ENCODE measurements around the gene IL17B. TPM values are rescaled to one million over a fixed set of nuclear protein-coding genes. Genes with fewer than 3 reads are reported as not detected.

The IL17B gene
- 1 to 10 TPM in 1 of 6 donors, not detected in 5; 2.4 TPM for total RNA-seq

- peak in 1 of 2 donors; percentile 78 for DNase-seq
- Histone ChIP-seq H3K4me3 (no peak within 1 kb of the TSS), H3K9me3 (no peaks in the 10 kb centered on the region), H3K4me1 (peaks cover 9 to 29% (median 23%) of the 10 kb centered on the region in 4 donors), H3K27me3 (no peaks in the 10 kb centered on the region), H3K27ac (no peak within 1 kb of the TSS), H3K36me3 (no peaks in the 10 kb centered on the region)
- ATAC-seq (ENCODE audit: low FRiP score in 2 of 2), result no peak
- TF ChIP-seq POLR2AphosphoS5 (IDR thresholded peaks at IDR 0.05), result no peak
- TF ChIP-seq POLR2A (IDR thresholded peaks at IDR 0.05), result no peak
- TF ChIP-seq CTCF (IDR thresholded peaks at IDR 0.05), result no peak
- no peak for TF ChIP-seq EP300 (IDR thresholded peaks at IDR 0.05)
- 88 to 91% methylated on average over 11 to 22 of the region's 22 CpGs for WGBS, 2 donors
Observed at GRCh38 chr5:149379177-149379761, at the start of gene IL17B. TSS of gene IL17B (minus strand) at chr5:149379292. CDS start at chr5:149379225, 67 bp downstream.

- peaks cover 0 to 32% (median 6%) of the 10 kb centered on the region in 4 donors for H3K36me3 ChIP-seq
- 81 to 83% methylated on average over 5 of the region's 5 CpGs for WGBS, 2 donors
- TF ChIP-seq EP300 (IDR thresholded peaks at IDR 0.05), result no peak
- no peak for TF ChIP-seq POLR2A (IDR thresholded peaks at IDR 0.05)
- no peak for TF ChIP-seq POLR2AphosphoS5 (IDR thresholded peaks at IDR 0.05)
- no peak for TF ChIP-seq CTCF (IDR thresholded peaks at IDR 0.05)
Observed at GRCh38 chr5:149428032-149428431, 48.9 kb upstream of the IL17B start.

GRCh38 chr5:149427374-149427773, 48.3 kb upstream of the IL17B start:
- Histone ChIP-seq H3K27me3 (no peaks in the 10 kb centered on the region), H3K36me3 (peaks cover 0 to 32% (median 8%) of the 10 kb centered on the region in 4 donors), H3K4me1 (peaks cover 41 to 58% (median 48%) of the 10 kb centered on the region in 4 donors), H3K27ac (peak overlapping the region; percentile 13 to 93 (median 64)), H3K9me3 (no peaks in the 10 kb centered on the region), H3K4me3 (no peak overlapping the region)
- no peak for TF ChIP-seq EP300 (IDR thresholded peaks at IDR 0.05)
- no peak for TF ChIP-seq POLR2A (IDR thresholded peaks at IDR 0.05)
- TF ChIP-seq POLR2AphosphoS5 (IDR thresholded peaks at IDR 0.05), result no peak
- TF ChIP-seq CTCF (IDR thresholded peaks at IDR 0.05), result no peak
- WGBS, 2 donors, result 87 to 90% methylated on average over 4 of the region's 4 CpGs
- ATAC-seq (ENCODE audit: low FRiP score in 2 of 2), result no peak
- DNase-seq, result no peak

More at GRCh38 chr5:149428032-149428431, 48.9 kb upstream of the IL17B start:
- ATAC-seq (ENCODE audit: low FRiP score in 2 of 2) (no peak), DNase-seq (no peak)
- peak overlapping the region in 2 of 4 donors; percentile 86 to 93 for H3K27ac ChIP-seq
- H3K27me3 ChIP-seq, result no peaks in the 10 kb centered on the region
- H3K4me3 ChIP-seq, result no peak overlapping the region
- H3K9me3 ChIP-seq, result no peaks in the 10 kb centered on the region
- peaks cover 37 to 52% (median 41%) of the 10 kb centered on the region in 4 donors for H3K4me1 ChIP-seq

- ATAC-seq (ENCODE audit: low FRiP score in 2 of 2), result no peak
- Histone ChIP-seq H3K27ac (peak overlapping the region; percentile 13 to 93 (median 64)), H3K27me3 (no peaks in the 10 kb centered on the region), H3K36me3 (peaks cover 0 to 32% (median 8%) of the 10 kb centered on the region in 4 donors), H3K9me3 (no peaks in the 10 kb centered on the region), H3K4me1 (peaks cover 46 to 63% (median 52%) of the 10 kb centered on the region in 4 donors), H3K4me3 (no peak overlapping the region)
- DNase-seq, result no peak
- 96 to 98% methylated on average over 2 of the region's 2 CpGs for WGBS, 2 donors
- TF ChIP-seq EP300 (IDR thresholded peaks at IDR 0.05) (no peak), POLR2A (IDR thresholded peaks at IDR 0.05) (no peak), POLR2AphosphoS5 (IDR thresholded peaks at IDR 0.05) (no peak), CTCF (IDR thresholded peaks at IDR 0.05) (no peak)
Observed at GRCh38 chr5:149426931-149427330, 47.8 kb upstream of the IL17B start.

Measured in upper lobe of left lung (tissue), 6 donors.